DMS114 treated with DMSO at 0.1 percent for 48 hours (cell line): ENCODE data around the gene NR1H4.
"Not testable (repeated sequence)": the region's sequence is repeated elsewhere in the genome, so short reads cannot be mapped to it uniquely, and the experiment has no call there.

Experiments
- DNase-seq: peaks from one replicate; lab custom pipeline; 2025; ENCODE audit not compliant: unreplicated experiment; lab: John Stamatoyannopoulos, UW

Gene NR1H4

GRCh38 chr12:100508751-100509150, 35.1 kb downstream of the NR1H4 start:
- no peak for DNase-seq

GRCh38 chr12:100512692-100513091, 39.0 kb downstream of the NR1H4 start:
- no peak for DNase-seq

DNA sequence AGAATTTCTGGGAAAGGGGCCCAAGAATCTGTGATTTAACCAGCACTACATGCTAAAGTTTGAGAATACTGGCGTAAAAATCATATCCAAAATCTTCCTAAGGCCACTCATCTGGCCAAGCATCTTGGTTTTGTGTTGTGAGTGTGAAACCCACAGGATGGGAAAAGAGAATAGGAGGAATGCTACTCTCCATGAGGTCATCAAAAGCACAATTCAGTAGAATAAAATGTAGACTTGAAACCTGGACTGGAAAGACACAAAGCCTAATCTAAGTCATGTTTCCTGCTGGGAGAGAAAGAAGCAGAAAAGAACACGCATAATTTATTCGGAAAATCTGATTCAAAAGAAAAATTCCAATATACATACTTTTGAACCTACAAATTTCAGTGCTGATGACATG, 42.3 kb downstream of the NR1H4 start:
- no peak for DNase-seq

DNA sequence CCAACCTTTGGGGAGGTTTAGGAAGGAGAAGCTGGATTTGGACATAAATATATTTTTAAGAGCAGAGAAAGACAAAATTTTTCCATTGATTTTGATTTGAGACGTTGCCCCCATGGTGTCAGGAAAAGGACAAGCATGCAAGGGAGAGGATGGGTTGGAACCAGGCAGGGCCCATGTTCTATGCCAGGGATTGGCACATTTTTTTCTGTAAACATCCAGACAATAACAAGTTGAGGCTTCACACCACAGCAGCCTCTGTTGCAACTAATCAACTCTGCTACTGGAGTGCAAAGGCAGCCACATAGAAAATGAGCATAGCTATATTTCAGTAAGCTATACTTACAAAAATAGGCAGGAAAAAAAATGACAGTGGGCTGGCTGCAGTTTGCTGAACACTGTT, 44.7 kb downstream of the NR1H4 start:
- DNase-seq: no peak

DNA sequence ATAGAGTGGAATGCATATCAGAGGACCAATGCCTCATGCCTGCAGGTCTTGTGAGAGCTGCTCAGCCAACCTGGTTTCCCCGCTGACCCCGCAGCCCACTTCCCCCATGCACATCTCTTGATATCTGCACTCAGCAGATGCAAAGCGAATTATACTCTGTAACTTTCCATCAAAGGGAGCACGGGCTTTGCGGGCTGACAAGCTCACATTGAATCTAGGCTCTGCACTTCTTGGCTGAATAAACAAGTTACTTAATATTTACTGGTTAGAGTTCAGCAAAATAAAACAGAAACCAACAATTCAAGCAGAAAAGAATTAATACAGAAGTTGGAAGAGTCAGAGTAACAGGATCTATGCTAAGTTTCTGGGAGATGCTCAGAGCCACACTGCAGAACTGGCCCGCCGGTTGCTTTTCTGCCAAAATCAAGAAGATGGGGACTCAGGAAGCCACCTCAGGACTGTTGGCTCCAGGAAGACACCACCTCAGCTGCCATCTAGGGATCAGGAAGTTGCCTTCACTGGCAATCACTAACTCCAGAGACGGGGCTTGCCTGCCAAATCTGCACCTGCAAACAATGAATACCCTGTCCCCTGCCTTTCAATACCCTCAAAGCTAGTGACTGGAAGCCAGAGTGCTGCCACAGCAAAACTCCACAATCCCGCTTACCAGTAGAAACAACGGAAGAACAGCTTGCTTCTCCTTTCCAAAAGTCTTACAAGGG, 46.5 kb downstream of the NR1H4 start:
- DNase-seq: no peak

- no peak for DNase-seq
Observed at GRCh38 chr12:100521958-100522357, 48.3 kb downstream of the NR1H4 start.

DNA sequence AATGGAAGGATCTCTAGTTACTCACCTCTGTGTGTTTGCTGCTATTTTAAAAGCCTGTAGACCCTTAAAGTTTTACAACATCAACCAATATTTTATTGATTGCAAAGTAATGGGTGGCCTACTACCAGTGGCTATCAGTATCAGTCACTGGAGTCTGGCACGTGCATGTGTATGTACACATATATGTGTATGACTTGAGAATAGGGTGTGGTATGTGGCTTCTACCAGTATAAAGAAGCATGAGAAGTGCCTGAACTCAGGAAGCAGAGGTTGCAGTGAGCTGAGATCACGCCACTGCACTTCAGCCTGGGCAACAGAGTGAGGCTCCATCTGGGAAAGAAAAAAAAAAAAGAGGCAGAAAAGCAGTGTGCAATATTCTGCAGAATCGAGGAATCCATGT, 54.4 kb downstream of the NR1H4 start:
- DNase-seq: no peak

- no peak for DNase-seq
Observed at GRCh38 chr12:100528471-100529127, 54.9 kb downstream of the NR1H4 start.

DNA sequence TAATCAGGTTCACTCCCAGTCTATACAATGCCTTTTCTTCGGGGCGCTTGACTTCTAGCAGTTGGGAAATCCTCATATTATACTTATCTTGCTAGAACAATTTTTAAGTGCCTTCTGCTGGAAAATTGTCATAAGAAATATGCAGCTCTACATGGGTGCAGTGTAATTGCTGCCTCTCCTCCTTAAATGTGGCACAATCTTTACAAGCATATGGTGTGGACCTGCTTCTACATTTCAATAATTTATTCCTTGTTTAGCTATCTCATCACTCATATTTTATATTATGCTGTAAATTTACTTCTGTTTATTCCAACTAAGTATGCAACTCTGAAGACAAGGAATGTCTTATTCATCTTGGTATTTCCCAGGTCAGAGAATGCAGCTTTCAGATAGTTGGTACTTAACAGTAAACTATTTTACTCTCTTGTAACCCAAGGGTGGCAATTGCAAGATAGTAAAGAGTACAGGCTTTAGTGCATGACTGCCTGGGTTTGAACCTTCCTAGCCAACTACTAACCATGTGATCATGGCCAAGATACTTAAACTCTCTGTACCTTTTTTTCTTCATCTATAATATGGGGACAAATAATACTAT, 56.2 kb downstream of the NR1H4 start:
- DNase-seq: no peak

- no peak for DNase-seq
Observed at GRCh38 chr12:100533376-100533775, 59.7 kb downstream of the NR1H4 start.

DNA sequence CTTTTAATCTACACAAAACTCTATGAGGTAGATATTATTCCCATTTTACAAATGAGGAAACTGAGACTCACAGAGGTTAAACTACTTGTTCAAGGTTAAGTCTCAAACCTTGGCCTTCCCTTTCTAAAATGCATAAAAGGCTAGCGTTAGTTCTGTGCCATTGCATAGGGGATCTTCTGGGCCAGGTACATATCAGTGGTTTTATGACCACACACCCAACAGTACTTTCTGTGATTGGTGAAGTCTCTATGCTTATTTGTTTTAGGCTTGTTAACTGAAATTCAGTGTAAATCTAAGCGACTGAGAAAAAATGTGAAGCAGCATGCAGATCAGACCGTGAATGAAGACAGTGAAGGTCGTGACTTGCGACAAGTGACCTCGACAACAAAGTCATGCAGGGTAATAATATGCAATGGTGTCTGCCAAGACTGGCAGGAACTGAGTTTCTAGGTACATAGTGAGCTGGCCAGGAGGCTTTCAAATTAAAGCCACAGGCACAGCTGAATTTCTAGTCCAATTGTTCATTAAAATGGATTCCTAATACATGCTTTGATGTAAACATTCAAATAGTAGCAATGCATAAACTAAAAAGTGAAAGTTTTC, 61.1 kb downstream of the NR1H4 start:
- DNase-seq: no peak

- no peak for DNase-seq
Observed at GRCh38 chr12:100539202-100539601, 65.5 kb downstream of the NR1H4 start.

- DNase-seq: no peak
Observed at GRCh38 chr12:100544165-100544564, 70.5 kb downstream of the NR1H4 start.

DNA sequence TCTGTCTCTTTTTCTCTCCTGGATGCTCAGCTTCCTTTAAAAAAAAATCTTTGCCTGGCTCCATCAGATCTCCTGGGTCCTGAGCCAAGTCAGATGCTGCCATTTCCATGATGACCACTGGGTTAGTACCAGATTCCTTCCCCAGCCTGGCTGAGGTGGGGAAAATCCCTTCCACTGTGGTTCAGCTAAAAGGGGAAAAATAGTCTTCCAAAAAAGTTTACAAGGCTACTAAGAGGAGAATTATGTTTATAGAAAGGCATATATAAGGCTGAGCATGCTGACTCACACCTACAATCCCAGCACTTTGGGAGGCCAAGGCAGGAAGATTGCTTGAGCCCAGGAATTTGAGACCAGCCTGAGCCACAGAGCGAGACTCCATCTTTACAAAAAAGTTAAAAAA, 71.4 kb downstream of the NR1H4 start:
- no peak for DNase-seq

- no peak for DNase-seq
Observed at GRCh38 chr12:100553936-100554335, 80.3 kb downstream of the NR1H4 start.

DNA sequence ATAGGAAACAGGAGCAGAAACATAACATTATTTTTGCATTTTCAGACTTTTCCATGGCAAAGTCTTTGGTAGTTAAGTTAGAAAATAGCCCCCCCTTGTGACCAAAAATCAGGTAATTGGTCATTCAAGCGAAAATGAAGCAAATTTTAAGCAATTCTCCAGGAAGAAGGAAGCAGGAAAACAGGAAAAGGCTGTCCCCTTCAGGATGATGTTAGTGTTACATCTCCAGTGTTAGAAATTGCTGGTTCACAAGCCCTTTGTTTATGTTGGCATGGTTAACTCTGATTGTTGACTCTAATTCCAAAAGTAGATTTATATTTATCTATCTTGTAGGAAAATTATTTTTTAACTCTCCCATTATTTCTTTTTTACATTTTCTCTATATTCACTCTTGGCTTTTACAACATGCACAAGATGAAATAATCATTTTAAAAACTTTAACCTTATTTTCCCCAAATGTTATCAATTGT, 81.0 kb downstream of the NR1H4 start:
- peak; percentile 86 for DNase-seq

- no peak for DNase-seq
Observed at GRCh38 chr12:100555722-100556121, 82.1 kb downstream of the NR1H4 start.

DNA sequence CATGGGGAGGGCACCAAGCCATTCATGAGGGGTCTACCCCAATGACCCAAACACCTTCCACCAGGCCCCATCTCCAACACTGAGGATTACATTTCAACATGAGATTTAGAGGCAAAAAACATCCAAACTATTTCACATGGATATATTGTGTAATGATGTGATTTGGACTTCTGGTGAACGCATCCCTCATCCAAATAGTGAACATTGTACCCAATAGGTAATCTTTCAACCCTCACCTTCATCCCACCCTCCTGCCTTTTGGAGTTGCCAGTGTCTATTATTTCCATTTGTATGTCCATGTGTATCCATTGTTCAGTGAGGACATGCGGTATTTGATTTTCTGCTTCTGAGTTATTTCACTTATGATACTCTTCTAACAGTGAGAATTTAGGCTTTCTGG, 83.7 kb downstream of the NR1H4 start:
- no peak for DNase-seq

DNA sequence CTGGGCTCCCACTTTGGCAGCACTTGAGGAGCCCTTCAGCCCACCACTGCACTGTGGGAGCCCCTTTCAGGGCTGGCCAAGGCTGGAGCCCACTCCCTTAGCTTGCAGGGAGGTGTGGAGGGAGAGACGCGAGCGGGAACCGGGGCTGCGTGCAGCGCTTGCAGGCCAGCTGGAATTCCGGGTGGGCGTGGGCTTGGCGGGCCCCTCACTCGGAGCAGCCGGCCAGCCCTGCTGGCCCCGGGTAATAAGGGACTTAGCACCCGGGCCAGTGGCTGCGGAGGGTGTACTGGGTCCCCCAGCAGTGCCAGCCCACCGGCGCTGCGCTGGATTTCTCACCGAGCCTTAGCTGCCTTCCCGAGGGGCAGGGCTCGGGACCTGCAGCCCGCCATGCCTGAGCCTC, 85.6 kb downstream of the NR1H4 start:
- not testable (repeated sequence) for DNase-seq

DNA sequence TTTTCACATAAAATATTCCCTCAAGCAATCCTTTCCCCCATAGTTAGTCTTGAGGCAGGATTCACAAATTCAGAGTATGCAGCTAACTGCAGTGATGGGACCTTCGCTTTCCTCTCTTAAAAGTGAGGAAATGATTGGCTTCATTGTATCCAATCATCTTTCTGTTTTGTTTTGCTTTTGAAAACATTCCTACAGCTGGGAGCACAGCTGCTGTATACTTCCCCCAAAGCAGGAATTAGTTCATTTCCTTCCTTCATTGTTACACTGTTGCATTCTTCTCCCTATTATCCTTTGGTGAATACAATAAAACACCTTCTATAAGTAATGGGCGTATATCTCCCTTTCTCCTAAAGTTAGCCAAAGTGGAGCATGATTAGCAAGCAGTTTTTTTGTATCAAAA, 90.4 kb downstream of the NR1H4 start:
- no peak for DNase-seq

DNA sequence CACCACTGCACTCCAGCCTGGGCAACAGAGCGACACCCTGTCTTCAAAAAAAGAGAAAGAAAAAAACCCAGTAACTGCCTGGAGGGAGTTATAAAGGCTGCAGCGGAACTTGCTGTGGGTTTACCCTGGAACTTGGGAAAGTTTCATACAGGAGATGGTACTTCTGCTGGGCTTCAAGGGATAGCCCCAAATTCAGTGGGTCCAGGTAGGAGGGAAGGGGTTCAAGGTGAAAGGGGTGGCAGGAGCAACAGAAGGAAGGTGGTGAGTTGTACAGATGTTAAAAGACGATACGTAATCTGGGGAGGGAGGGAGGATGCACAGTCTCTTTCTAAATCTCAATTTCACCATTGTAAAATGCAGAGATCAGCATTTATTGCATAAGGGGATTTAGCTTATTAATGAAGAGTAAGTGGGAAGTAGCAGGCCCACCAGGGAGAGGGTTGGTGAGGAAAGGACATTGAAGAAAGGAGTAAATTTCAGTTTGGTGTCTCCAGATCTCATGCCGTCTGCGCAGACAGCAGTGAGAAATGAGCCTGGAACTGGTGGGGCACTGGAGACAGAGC, 91.3 kb downstream of the NR1H4 start:
- no peak for DNase-seq
